ENCODE measurements around the gene SPEM2.

DNA sequence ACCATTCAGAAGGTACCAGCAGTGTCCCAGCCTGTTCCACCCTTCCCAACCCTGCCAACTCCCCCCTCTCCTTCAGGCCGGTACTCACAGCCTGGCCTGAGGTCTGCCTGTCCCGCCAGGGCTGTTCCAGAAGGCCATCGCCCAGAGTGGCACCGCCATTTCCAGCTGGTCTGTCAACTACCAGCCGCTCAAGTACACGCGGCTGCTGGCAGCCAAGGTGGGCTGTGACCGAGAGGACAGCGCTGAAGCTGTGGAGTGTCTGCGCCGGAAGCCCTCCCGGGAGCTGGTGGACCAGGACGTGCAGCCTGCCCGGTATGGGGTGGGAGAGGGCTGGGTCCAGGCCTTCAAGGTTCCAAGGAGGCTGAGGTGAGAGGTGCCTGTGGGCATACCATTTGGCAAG is 10.6 kb upstream of the SPEM2 start:
- TF ChIP-seq, protein P1, sequence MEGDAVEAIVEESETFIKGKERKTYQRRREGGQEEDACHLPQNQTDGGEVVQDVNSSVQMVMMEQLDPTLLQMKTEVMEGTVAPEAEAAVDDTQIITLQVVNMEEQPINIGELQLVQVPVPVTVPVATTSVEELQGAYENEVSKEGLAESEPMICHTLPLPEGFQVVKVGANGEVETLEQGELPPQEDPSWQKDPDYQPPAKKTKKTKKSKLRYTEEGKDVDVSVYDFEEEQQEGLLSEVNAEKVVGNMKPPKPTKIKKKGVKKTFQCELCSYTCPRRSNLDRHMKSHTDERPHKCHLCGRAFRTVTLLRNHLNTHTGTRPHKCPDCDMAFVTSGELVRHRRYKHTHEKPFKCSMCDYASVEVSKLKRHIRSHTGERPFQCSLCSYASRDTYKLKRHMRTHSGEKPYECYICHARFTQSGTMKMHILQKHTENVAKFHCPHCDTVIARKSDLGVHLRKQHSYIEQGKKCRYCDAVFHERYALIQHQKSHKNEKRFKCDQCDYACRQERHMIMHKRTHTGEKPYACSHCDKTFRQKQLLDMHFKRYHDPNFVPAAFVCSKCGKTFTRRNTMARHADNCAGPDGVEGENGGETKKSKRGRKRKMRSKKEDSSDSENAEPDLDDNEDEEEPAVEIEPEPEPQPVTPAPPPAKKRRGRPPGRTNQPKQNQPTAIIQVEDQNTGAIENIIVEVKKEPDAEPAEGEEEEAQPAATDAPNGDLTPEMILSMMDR (IDR thresholded peaks at IDR 0.05): no peak
- TF ChIP-seq RAD21 (conservative IDR thresholded peaks at IDR 0.05 in 1 of 2, IDR thresholded peaks at IDR 0.05 in 1 of 2) (no peak), CHD4 (IDR thresholded peaks at IDR 0.05; ENCODE audit: borderline replicate concordance) (no peak)
